ENCODE results near the gene SLC1A7. TPM values are rescaled to one million over a fixed set of nuclear protein-coding genes. Genes with fewer than 3 reads are reported as not detected.
A peak's percentile ranks its signal among the peaks of the same experiment; 100 is the strongest.

SLC1A7 gene
- total and polyA plus RNA-seq, 2 donors = 0.29 TPM; not detected in 1

DNA sequence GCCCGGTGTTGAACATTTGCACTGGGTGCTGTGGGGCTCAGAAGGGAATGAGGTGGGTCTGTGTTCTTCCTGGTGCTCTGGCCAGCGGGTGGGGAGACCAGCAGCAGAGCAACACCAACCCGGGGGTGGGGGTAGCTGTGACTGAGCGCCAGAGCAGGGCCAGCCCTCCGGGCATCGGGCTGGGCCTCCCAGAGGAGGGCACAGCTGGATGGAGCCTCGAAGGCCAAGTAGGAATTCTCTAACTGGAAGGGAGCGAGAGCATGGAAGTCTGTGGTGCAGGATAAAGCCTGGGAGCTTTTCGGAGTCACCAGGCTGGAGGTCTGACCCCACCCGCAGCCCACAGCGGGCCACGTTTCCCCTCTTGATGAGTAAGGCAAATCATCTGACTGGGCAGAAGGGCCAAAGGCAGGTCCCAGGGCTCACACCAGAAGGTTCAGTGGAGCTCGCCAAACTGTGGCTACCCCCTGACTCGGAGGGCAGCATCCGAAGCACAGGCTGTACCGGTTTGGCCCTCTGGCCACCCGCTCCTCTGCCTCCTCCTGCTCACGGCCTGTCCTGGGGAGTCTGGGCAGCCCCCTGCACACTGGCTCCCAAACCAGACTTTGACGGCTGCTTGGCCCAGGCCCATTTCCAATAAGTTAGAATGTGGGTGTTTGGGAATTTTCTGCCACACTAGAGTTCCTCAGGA, 18.8 kb downstream of the SLC1A7 start:
- no peak for DNase-seq (ENCODE audit: extremely low spot score)
- Histone ChIP-seq H3K36me3 (ENCODE audit: insufficient read depth) (no peaks in the 10 kb centered on the region), H3K27ac (ENCODE audit: low read depth) (peak overlapping the region; percentile 31), H3K4me3 (ENCODE audit: low read depth, low read length) (no peak overlapping the region), H3K4me1 (ENCODE audit: insufficient read depth) (no peaks in the 10 kb centered on the region)
- WGBS = 66% methylated on average over 19 of the region's 19 CpGs

DNA sequence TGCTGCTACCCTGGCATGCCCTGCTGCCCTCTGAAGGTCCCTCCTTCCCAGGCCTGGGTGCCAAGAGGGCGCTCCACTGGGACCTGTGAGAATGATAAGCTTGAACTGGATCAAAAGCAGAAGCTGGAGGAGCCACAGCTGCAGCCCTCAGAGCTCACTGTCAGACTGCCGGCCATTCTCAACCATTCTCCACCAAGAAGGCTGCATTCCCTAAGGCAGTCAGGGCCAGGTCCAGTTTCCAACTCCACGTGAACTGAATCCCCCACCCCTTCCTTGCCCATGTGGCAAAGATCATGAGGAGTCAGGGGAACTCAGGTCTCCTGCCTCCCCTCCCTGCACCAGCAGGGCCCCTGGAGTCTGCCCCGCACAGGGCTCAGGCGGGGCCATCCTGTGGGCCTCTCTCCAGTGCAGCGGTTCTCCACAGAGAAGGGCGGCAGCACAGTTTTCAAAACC, 19.5 kb downstream of the SLC1A7 start:
- H3K27ac ChIP-seq (ENCODE audit: low read depth) = no peak overlapping the region
- DNase-seq (ENCODE audit: extremely low spot score) = no peak
- no peaks in the 10 kb centered on the region for H3K36me3 ChIP-seq (ENCODE audit: insufficient read depth)
- 63% methylated on average over 7 of the region's 7 CpGs for WGBS
- H3K4me1 ChIP-seq (ENCODE audit: insufficient read depth) = no peaks in the 10 kb centered on the region
- no peak overlapping the region for H3K4me3 ChIP-seq (ENCODE audit: low read depth, low read length)

DNA sequence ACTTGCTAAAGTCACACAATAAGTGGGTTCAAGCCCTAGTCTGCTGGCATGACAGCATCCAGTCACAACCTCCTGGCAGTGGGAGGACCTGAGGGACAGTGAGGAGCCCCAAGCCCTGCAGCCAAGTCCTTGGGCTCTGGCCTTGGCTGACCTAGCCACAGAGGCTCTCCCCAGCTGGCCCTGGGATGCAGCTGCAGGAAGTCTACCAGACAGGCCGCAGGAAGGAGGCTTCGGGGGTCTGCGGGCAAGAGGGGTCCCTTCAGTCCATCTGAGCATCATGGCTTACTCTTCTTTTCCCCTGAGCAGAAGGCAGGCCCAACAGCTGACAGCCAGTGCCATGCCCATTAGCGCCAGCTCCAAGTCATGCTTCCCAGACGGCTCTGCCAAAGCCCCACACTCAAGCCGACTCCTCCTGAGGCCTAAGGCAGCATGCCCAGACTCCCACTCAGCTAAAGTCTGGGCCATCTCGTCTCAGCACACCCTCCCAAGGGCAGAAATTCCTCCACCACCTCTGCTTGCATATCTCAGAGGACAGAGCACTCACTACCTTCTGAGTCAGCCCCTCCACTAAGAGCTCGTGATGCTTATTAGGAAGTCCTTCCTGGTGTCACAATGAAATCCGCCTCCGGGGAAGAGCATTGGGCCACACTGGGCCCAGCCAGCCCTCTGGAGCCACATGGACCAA, 20.1 kb downstream of the SLC1A7 start:
- Histone ChIP-seq H3K4me1 (ENCODE audit: insufficient read depth) (no peaks in the 10 kb centered on the region), H3K27ac (ENCODE audit: low read depth) (no peak overlapping the region), H3K36me3 (ENCODE audit: insufficient read depth) (no peaks in the 10 kb centered on the region), H3K4me3 (ENCODE audit: low read depth, low read length) (no peak overlapping the region)
- DNase-seq (ENCODE audit: extremely low spot score) = no peak
- 58% methylated on average over 10 of the region's 10 CpGs for WGBS

GRCh38 chr1:53121319-53122172, 20.9 kb downstream of the SLC1A7 start:
- no peaks in the 10 kb centered on the region for H3K36me3 ChIP-seq (ENCODE audit: insufficient read depth)
- H3K4me1 ChIP-seq (ENCODE audit: insufficient read depth) = no peaks in the 10 kb centered on the region
- H3K4me3 ChIP-seq (ENCODE audit: low read depth, low read length) = no peak overlapping the region
- DNase-seq (ENCODE audit: extremely low spot score) = no peak
- 37% methylated on average over 18 of the region's 18 CpGs for WGBS
- H3K27ac ChIP-seq (ENCODE audit: low read depth) = no peak overlapping the region

DNA sequence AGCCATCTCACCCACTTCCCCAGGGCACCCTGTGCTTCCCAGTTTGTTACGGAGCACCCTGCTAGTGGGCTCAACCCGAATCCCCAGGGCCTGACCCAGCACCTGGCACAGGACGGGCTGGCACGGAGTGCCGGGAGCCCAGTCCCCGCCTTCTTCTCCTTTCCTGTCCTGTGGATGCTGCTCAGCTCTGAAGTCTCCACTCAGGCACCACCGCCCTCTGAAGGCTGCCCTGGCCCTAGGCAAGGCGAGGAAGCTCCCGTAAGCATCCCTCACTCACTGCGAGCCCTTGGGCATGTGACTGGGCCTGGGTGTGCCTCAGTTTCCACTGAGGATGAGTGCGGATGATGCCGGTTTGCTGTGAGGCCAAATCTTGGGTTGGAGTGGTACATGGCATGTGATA, 21.8 kb downstream of the SLC1A7 start:
- DNase-seq (ENCODE audit: extremely low spot score) = no peak
- no peaks in the 10 kb centered on the region for H3K36me3 ChIP-seq (ENCODE audit: insufficient read depth)
- 81% methylated on average over 12 of the region's 12 CpGs for WGBS
- H3K4me1 ChIP-seq (ENCODE audit: insufficient read depth) = no peaks in the 10 kb centered on the region
- H3K4me3 ChIP-seq (ENCODE audit: low read depth, low read length) = no peak overlapping the region
- no peak overlapping the region for H3K27ac ChIP-seq (ENCODE audit: low read depth)

DNA sequence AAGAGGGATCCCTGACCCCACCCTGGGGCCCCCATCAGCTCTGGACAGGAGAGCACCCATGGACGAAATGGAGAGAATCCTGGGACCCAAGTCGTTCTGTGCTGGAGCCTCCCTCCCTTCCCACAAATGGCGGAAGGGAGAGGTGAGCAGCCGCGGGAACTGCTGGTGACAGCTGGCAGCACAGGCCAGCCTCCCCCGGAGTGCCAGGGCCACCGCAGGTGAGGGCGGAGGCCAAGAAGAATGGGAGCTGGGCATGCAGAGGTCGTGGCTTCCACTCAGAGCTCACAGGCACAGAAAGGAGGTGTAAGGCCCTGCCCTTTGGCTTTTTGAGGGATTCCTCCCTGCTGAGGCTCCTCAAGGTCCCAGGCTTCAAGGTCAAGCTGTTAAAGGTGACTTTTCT, 24.6 kb downstream of the SLC1A7 start:
- DNase-seq (ENCODE audit: extremely low spot score) = no peak
- Histone ChIP-seq H3K27ac (ENCODE audit: low read depth) (no peak overlapping the region), H3K4me3 (ENCODE audit: low read depth, low read length) (no peak overlapping the region), H3K4me1 (ENCODE audit: insufficient read depth) (no peaks in the 10 kb centered on the region), H3K36me3 (ENCODE audit: insufficient read depth) (no peaks in the 10 kb centered on the region)
- 90% methylated on average over 9 of the region's 9 CpGs for whole genome bisulfite sequencing

GRCh38 chr1:53116933-53117600, 25.4 kb downstream of the SLC1A7 start:
- Histone ChIP-seq H3K36me3 (ENCODE audit: insufficient read depth) (no peaks in the 10 kb centered on the region), H3K4me3 (ENCODE audit: low read depth, low read length) (no peak overlapping the region), H3K27ac (ENCODE audit: low read depth) (no peak overlapping the region), H3K4me1 (ENCODE audit: insufficient read depth) (no peaks in the 10 kb centered on the region)
- no peak for DNase-seq (ENCODE audit: extremely low spot score)
- 93% methylated on average over 11 of the region's 11 CpGs for whole genome bisulfite sequencing

DNA sequence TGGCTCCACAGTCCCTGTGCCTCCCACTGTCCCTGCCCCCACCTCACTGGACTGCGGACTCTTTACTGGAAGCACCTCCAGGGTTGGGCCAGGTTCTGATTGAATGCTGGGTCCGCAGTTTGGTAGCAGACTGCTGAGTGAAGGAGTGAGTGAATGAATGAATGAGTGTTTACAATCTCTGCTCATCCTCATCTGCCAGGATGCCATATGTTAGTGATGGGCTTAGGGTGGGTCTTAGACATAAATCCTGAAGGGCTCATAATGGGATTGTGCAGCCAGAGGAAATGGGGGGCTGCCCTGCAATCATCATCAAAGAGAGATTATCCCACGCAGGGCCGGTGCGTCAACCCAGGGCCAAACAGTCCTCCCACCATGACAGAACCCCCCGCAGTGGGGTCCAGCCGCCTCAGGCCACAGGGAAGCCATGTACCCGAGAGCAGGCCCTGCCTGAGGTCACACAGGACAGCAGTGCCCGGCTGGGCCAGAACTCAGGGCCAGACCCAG, 26.1 kb downstream of the SLC1A7 start:
- DNase-seq (ENCODE audit: extremely low spot score) = no peak
- Histone ChIP-seq H3K4me3 (ENCODE audit: low read depth, low read length) (no peak overlapping the region), H3K4me1 (ENCODE audit: insufficient read depth) (no peaks in the 10 kb centered on the region), H3K27ac (ENCODE audit: low read depth) (no peak overlapping the region), H3K36me3 (ENCODE audit: insufficient read depth) (no peaks in the 10 kb centered on the region)
- 76% methylated on average over 9 of the region's 9 CpGs for WGBS

- no peak for DNase-seq (ENCODE audit: extremely low spot score)
- H3K4me3 ChIP-seq (ENCODE audit: low read depth, low read length) = no peak overlapping the region
- 48% methylated on average over 20 of the region's 20 CpGs for WGBS
- H3K36me3 ChIP-seq (ENCODE audit: insufficient read depth) = no peaks in the 10 kb centered on the region
- H3K4me1 ChIP-seq (ENCODE audit: insufficient read depth) = no peaks in the 10 kb centered on the region
- no peak overlapping the region for H3K27ac ChIP-seq (ENCODE audit: low read depth)
Observed at GRCh38 chr1:53115403-53116306, 26.8 kb downstream of the SLC1A7 start.

GRCh38 chr1:53114581-53115400, 27.6 kb downstream of the SLC1A7 start:
- no peaks in the 10 kb centered on the region for H3K36me3 ChIP-seq (ENCODE audit: insufficient read depth)
- no peak overlapping the region for H3K4me3 ChIP-seq (ENCODE audit: low read depth, low read length)
- H3K27ac ChIP-seq (ENCODE audit: low read depth) = no peak overlapping the region
- no peaks in the 10 kb centered on the region for H3K4me1 ChIP-seq (ENCODE audit: insufficient read depth)
- DNase-seq (ENCODE audit: extremely low spot score) = no peak
- 95% methylated on average over 24 of the region's 24 CpGs for WGBS

- DNase-seq (ENCODE audit: extremely low spot score) = no peak
- no peak overlapping the region for H3K4me3 ChIP-seq (ENCODE audit: low read depth, low read length)
- WGBS = 96% methylated on average over 6 of the region's 6 CpGs
- H3K4me1 ChIP-seq (ENCODE audit: insufficient read depth) = peaks cover 2% of the 10 kb centered on the region
- no peaks in the 10 kb centered on the region for H3K36me3 ChIP-seq (ENCODE audit: insufficient read depth)
- H3K27ac ChIP-seq (ENCODE audit: low read depth) = no peak overlapping the region
Observed at GRCh38 chr1:53114090-53114489, 28.3 kb downstream of the SLC1A7 start.

DNA sequence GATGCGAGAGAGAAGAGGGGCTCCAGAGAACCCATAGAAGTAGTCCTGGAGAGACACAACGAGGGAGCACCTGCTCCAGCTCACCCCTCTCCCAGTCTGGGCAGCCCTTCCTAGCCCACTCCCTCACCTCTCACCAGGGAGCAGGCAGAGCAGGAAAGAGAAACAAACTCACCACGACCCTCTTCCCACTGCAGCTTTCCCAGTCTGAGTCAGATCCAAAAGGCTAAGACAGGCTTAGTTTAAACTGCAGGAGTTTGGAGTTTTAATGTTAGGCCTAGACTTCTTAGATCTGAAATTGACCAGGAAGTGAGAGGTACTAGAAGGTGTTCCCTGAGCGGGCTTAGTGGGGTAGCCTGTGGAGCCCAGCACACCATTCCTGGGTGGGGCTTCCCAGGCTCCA, 29.6 kb downstream of the SLC1A7 start:
- Histone ChIP-seq H3K4me1 (ENCODE audit: insufficient read depth) (peaks cover 2% of the 10 kb centered on the region), H3K27ac (ENCODE audit: low read depth) (no peak overlapping the region)
- 90% methylated on average over 4 of the region's 4 CpGs for WGBS

More for the DNA sequence above, 29.6 kb downstream of the SLC1A7 start:
- Histone ChIP-seq H3K36me3 (ENCODE audit: insufficient read depth) (no peaks in the 10 kb centered on the region), H3K4me3 (ENCODE audit: low read depth, low read length) (no peak overlapping the region)
- no peak for DNase-seq (ENCODE audit: extremely low spot score)

Data from urinary bladder (tissue), 4 donors.